Right lobe of liver (tissue), 6 donors: ENCODE results near the gene SCEL. TPM values are rescaled to one million over a fixed set of nuclear protein-coding genes. Genes with fewer than 3 reads are reported as not detected.

Experiments
- ATAC-seq, 4 donors: fragments of 200-7000 bp; cut with Tn5 transposase; one replicate each; pipeline ENCODE4 v1.9.1; 2020; ENCODE audit warnings: mild to moderate bottlenecking in 4 of 4, moderate library complexity in 4 of 4
- DNase-seq, 3 donors: peaks; one replicate each; pipeline ENCODE4 v3.0.0-alpha.2; 2020
- H3K27ac ChIP-seq, 3 donors: fragments of 200-600 bp; one replicate each; pipeline ENCODE4 v1.8.0; 2022
- H3K27me3 ChIP-seq, 2 donors: fragments of 200-600 bp; one replicate each; pipeline ENCODE4 v1.8.0; 2022
- H3K36me3 ChIP-seq, 4 donors: fragments of 200-600 bp; sonication (generic) in 1 of 4; one replicate each; pipeline versions ENCODE4 v1.5.1 to v1.8.0; 2017 to 2022; ENCODE audit warnings: control low read depth in 1 of 4
- H3K4me1 ChIP-seq, 4 donors: fragments of 200-600 bp; sonication (generic) in 1 of 4; one replicate each; pipeline versions ENCODE4 v1.5.1 to v1.8.0; 2017 to 2022; ENCODE audit warnings: control low read depth in 1 of 4
- H3K4me3 ChIP-seq, 3 donors: fragments of 200-600 bp; one replicate each; pipeline ENCODE4 v1.8.0; 2022
- H3K9me3 ChIP-seq, 4 donors: fragments of 200-600 bp; sonication (generic) in 1 of 4; one replicate each; pipeline versions ENCODE4 v1.5.1 to v1.8.0; 2017 to 2022; ENCODE audit warnings: control low read depth in 1 of 4
- CTCF ChIP-seq, 4 donors: fragments of 200-600 bp in 3 of 4; fragments of 450-650 bp in 1 of 4; IDR thresholded peaks; one replicate each; pipeline versions ENCODE4 v1.5.1 to v1.8.0; 2016 to 2022; ENCODE audit warnings: antibody characterized with exemption in 4 of 4, mild to moderate bottlenecking in 2 of 4
- POLR2A ChIP-seq: fragments of 450-650 bp; IDR thresholded peaks from one replicate; pipeline ENCODE4 v1.6.1; 2017; ENCODE audit warnings: antibody characterized with exemption, mild to moderate bottlenecking
- WGBS: methylation state at CpG from one replicate; pipeline ENCODE4 v1.1.6; 2018; ENCODE audit warnings: low coverage, low lambda C conversion rate; ENCODE audit not compliant: insufficient coverage; ENCODE audit errors: missing lambda C conversion rate; 5-methylcytosine and 5-hydroxymethylcytosine counted together
- intact Hi-C, 2 donors: fragments of 100-400 bp; cut with DNase I; formaldehyde crosslinking; loops; one replicate each; pipeline versions ENCODE4 v1.11.2 to v1.14.1; 2022
- total RNA-seq, 6 experiments: library from RNA; depleted of rRNA in 2 of 6; stranded (reverse); fragments of >200 nt in 2 of 6; fragmentation: NEBNext Ultra II Directional in 3 of 6; extraction: Animal tissue kit (Norgen Biotek cat#: 25700) in 3 of 6; gene quantifications; one replicate each; pipeline versions ENCODE4 v1.1.0 to v1.2.4, GENCODE V29; 2016 to 2023
- donor health status: DM: no; HTN: yes; CAD: no.
- donor health status: DM: no; HTN: no; CAD: no.
- donor health status: DM: no; HTN: no; CAD: no.
- donor health status: DM: no; HTN: yes; CAD: no.
- donor health status: DM: no; HTN: yes; CAD: no.

SCEL gene
- total RNA-seq, 6 experiments from 2014 or later, result not detected

DNA sequence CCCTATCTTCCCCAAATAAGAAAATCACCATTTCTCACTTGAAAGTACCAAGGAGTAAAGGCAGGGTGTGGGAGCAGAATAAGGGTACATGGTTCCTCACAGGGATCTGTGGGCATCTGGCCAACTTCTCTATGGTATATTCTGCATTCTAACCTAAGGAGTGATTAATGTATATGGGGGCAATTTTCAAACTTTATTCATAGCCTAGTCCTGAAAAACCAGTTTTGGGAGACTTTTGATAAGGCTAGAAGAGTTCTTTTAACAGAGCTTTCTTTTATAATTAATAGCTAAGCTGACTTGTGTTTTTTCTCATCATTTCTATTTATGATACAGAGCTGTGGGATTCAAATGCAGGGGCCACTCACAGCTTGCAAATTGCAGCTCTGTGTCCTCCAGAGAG is 852 bp downstream of the SCEL start:
- TF ChIP-seq POLR2A, result no peak
- TF ChIP-seq CTCF (IDR thresholded peaks at IDR 0.05), result no peak
- no peaks in the 10 kb centered on the region for H3K36me3 ChIP-seq
- no peaks in the 10 kb centered on the region for H3K4me1 ChIP-seq
- H3K4me3 ChIP-seq, result no peak overlapping the region
- intact Hi-C loops, result no loop called here
- ATAC-seq (no peak), DNase-seq (no peak)
- no peak overlapping the region for H3K27ac ChIP-seq
- H3K9me3 ChIP-seq, result no peaks in the 10 kb centered on the region
- peaks cover 0 to 4% of the 10 kb centered on the region in 2 donors for H3K27me3 ChIP-seq

DNA sequence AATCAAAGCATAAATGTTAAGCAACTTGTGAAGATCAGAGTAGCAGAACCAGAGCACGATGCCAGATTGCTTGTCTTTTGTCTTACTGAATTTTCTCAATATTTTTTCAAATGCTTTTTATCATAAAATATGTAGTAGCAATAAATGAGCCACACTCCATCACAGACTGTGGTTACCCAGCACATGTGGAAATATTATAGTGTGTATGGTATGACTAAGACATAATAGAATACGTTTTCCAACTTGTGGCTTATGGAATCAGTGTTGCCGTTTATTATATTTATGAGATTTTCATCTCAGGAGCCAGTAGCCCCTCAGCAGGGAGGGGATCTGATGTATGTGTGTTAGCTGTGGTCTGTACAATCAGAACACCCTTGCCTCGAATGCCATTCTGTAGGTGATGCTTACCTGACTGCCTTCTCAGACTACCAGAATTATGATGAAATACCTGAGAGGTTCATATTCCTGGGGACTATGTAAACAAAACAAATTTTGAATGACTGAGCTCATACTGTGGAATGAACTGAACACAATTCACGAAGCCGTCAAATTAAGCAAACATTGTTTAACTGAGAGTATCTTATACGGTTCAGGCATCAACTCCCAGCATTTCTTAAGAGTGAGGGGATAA is 1.9 kb downstream of the SCEL start:
- Histone ChIP-seq H3K9me3 (no peaks in the 10 kb centered on the region), H3K27ac (no peak overlapping the region), H3K27me3 (peaks cover 0 to 4% of the 10 kb centered on the region in 2 donors), H3K4me3 (no peak overlapping the region), H3K36me3 (no peaks in the 10 kb centered on the region), H3K4me1 (no peaks in the 10 kb centered on the region)
- intact Hi-C loops, result no loop called here
- ATAC-seq, result no peak
- DNase-seq, result no peak
- WGBS, result 68% methylated on average over 7 of the region's 7 CpGs
- TF ChIP-seq POLR2A (no peak), CTCF (IDR thresholded peaks at IDR 0.05) (no peak)

- Histone ChIP-seq H3K4me3 (no peak overlapping the region), H3K27ac (no peak overlapping the region), H3K27me3 (no peaks in the 10 kb centered on the region), H3K4me1 (no peaks in the 10 kb centered on the region), H3K36me3 (no peaks in the 10 kb centered on the region), H3K9me3 (no peaks in the 10 kb centered on the region)
- TF ChIP-seq POLR2A (no peak), CTCF (IDR thresholded peaks at IDR 0.05) (no peak)
- ATAC-seq, result no peak
- DNase-seq, result no peak
- WGBS, result 50% methylated on average over 8 of the region's 8 CpGs
- intact Hi-C loops, result no loop called here
Measured at GRCh38 chr13:77543711-77544110, 8.2 kb downstream of the SCEL start.

DNA sequence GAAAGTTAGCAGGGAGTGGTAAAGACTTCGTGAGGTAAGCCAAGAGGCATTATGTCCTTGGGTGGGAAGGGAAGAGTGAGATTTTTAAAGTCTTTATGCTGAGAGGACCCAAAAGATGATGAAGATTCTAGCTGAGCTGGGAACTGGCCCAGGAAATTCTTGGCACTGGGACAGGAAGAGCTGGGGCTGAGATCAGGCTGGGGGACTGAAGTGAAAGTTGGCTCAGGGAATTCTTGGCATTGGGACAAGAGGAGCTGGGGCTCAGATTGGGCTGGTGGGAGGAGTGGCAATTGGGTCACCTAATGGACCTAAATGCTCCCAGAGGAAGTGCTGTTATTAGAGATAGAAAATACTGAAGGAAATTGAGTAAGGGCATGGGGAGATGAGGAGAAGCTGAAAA is 8.8 kb downstream of the SCEL start:
- WGBS, result 15% methylated on average over 1 of the region's 1 CpG
- Histone ChIP-seq H3K4me3 (no peak overlapping the region), H3K27ac (no peak overlapping the region), H3K9me3 (no peaks in the 10 kb centered on the region), H3K27me3 (no peaks in the 10 kb centered on the region), H3K4me1 (no peaks in the 10 kb centered on the region), H3K36me3 (no peaks in the 10 kb centered on the region)
- DNase-seq (peak in 2 of 3 donors; percentile 23 to 53), ATAC-seq (peak; percentile 63 to 67 (median 66))
- intact Hi-C loops, result no loop called here
- TF ChIP-seq CTCF (IDR thresholded peaks at IDR 0.05), result no peak
- no peak for TF ChIP-seq POLR2A
